GM13976 (cell line): ENCODE measurements around the gene PRR35.

Source experiments
- DNase-seq: peaks from one replicate; pipeline ENCODE4 v3.0.0; 2012; ENCODE audit warnings: low spot score
- CTCF ChIP-seq: IDR thresholded peaks from 2 replicates; pipeline ENCODE4 v1.5.1; 2012; ENCODE audit warnings: borderline replicate concordance, mild to moderate bottlenecking; ENCODE audit not compliant: insufficient read depth; ENCODE audit errors: extremely low read depth, missing control alignments, control extremely low read depth
- in situ Hi-C: fragments of 300-500 bp; cut with MboI; formaldehyde crosslinking; loops from one replicate; pipeline ENCODE4 v1.12.0; 2022; ENCODE audit warnings: low sequenced_read_pairs, mixed read lengths, inconsistent platforms; ENCODE audit not compliant: unreplicated experiment

PRR35 gene

GRCh38 chr16:518858-519257, 41.3 kb upstream of the PRR35 start:
- no peak for TF ChIP-seq CTCF
- DNase-seq = no peak
- in situ Hi-C loops = no loop called here

- no peak for DNase-seq
- in situ Hi-C loops = no loop called here
- TF ChIP-seq CTCF = no peak
These were observed 40.8 kb upstream of the PRR35 start for GRCh38 chr16:519425-519824.

- no peak for DNase-seq
These were observed 40.1 kb upstream of the PRR35 start for GRCh38 chr16:519841-520687.

GRCh38 chr16:520847-521246, 39.3 kb upstream of the PRR35 start:
- in situ Hi-C loops = no loop called here
- no peak for TF ChIP-seq CTCF
- no peak for DNase-seq

More at GRCh38 chr16:519841-520687, 40.1 kb upstream of the PRR35 start:
- in situ Hi-C loops = no loop called here
- no peak for TF ChIP-seq CTCF

GRCh38 chr16:521381-522210, 38.6 kb upstream of the PRR35 start:
- DNase-seq = no peak
- in situ Hi-C loops = no loop called here
- TF ChIP-seq CTCF = no peak

- TF ChIP-seq CTCF = no peak
- no peak for DNase-seq
- in situ Hi-C loops = no loop called here
These were observed 37.7 kb upstream of the PRR35 start for GRCh38 chr16:522320-523096.
